AG04450 (cell line): Measurements from ENCODE around the gene C14orf132. TPM values are rescaled to one million over a fixed set of nuclear protein-coding genes. Genes with fewer than 3 reads are reported as not detected.
A peak's percentile ranks its signal among the peaks of the same experiment; 100 is the strongest.

ENCODE experiments used
- CTCF ChIA-PET: fragments of 300-600, 350-600 bp; formaldehyde crosslinking; extraction: SDS; loops from one replicate; lab custom pipeline; 2022; ENCODE audit warnings: antibody characterized with exemption, inconsistent platforms; lab: Charles Lee
- POLR2A ChIA-PET: fragments of 350-600 bp; formaldehyde crosslinking; extraction: SDS; loops from one replicate; lab custom pipeline; 2021; ENCODE audit warnings: antibody characterized with exemption, inconsistent platforms; lab: Yijun Ruan, JAX
- DNase-seq: peaks from one replicate; pipeline ENCODE4 v3.0.0-alpha.2; 2011; ENCODE audit warnings: low read depth, low spot score
- H3K27ac ChIP-seq: one replicate; pipeline ENCODE4 v1.5.1; 2012; ENCODE audit warnings: low read depth, low read length, control low read depth
- H3K27me3 ChIP-seq: one replicate; pipeline ENCODE4 v1.6.0; 2012; ENCODE audit warnings: low read length; ENCODE audit not compliant: control insufficient read depth, insufficient read depth
- H3K4me3 ChIP-seq: 2 replicates; pipeline ENCODE4 v1.5.1; 2011; ENCODE audit warnings: mild to moderate bottlenecking, low read depth, low read length, control low read depth
- H3K9me3 ChIP-seq: 2 replicates; pipeline ENCODE4 v1.5.1; 2012; ENCODE audit warnings: low read length; ENCODE audit not compliant: control insufficient read depth, insufficient read depth
- polyA plus RNA-seq: library from polyadenylated mRNA; depleted of rRNA; stranded (reverse); fragments of >200 nt; gene quantifications from 2 replicates; pipeline ENCODE4 v1.2.3, GENCODE V29; 2011
- TF ChIP-seq, protein P1 (sequence below): IDR thresholded peaks from 2 replicates; pipeline ENCODE4 v1.5.1; 2011; ENCODE audit warnings: low read depth, low read length, control low read depth, inconsistent platforms

C14orf132 gene
- polyA plus RNA-seq, 1 experiment = 42.0 TPM

DNA sequence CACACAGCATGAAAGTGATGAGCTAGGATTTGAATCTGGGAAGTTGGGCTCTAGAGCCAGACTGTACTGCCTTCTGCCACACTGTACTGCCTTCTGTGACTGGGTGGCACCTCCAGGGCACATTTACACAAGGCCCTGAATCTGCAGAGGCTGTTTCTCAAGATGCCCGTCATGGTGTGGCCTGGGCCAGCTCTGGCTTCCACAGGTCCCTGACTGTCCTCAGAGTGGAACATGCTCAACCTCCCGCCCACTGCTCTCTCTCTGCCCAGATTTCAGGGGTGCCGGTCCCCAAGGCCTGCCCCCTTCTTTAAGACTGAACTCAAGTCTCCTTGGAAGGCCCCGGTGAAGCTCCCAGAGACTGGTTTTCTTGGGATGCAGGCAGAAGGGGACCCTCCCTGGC is 50.2 kb downstream of the C14orf132 start:
- no peak overlapping the region for H3K4me3 ChIP-seq
- TF ChIP-seq, protein P1, sequence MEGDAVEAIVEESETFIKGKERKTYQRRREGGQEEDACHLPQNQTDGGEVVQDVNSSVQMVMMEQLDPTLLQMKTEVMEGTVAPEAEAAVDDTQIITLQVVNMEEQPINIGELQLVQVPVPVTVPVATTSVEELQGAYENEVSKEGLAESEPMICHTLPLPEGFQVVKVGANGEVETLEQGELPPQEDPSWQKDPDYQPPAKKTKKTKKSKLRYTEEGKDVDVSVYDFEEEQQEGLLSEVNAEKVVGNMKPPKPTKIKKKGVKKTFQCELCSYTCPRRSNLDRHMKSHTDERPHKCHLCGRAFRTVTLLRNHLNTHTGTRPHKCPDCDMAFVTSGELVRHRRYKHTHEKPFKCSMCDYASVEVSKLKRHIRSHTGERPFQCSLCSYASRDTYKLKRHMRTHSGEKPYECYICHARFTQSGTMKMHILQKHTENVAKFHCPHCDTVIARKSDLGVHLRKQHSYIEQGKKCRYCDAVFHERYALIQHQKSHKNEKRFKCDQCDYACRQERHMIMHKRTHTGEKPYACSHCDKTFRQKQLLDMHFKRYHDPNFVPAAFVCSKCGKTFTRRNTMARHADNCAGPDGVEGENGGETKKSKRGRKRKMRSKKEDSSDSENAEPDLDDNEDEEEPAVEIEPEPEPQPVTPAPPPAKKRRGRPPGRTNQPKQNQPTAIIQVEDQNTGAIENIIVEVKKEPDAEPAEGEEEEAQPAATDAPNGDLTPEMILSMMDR = no peak
- CTCF ChIA-PET = interaction anchor here (0.9 to 2.7 kb wide), 4 partner anchors 9 to 95 kb away, joined by 3 to 13 read pairs (median 4); no protein-coding TSS in a partner anchor
- H3K27me3 ChIP-seq = no peaks in the 10 kb centered on the region
- DNase-seq = no peak
- no peak overlapping the region for H3K27ac ChIP-seq
- H3K9me3 ChIP-seq = no peaks in the 10 kb centered on the region
- POLR2A ChIA-PET = no interaction called here

DNA sequence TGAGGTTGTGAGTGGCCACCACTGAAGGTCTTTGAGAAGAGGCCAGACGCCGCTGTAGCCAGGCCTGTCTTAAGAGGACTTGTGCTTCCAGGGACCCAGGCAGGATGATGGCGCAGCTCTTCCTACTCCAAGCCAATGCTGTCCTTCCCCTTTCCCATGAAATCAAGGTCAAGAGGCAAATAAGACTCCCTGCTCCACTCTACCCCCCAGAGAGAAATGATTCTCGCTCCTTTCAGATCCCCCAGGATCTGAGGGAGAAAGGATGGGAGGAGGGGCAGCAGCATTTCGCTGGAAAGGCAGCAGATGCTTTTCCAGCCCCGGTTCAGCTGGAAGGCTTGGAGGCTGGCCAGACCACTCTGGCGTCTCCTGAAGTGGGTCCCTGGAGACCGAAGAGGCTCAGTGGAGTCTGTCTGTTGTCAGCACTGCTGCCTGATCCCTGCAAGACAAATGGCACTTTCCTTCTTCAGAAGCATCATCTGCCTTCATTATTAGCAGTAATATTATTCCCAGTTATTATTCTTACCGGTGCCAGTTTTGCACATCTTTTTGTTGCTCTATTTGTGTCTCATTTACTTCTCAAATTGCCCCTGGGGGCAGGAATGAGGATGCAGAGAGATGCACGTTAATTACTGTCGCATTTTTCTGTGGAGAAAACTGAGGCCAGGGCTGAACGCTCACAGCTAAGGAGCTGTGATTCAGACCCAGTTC is 51.4 kb downstream of the C14orf132 start:
- DNase-seq = peak; percentile 26
- Histone ChIP-seq H3K9me3 (no peaks in the 10 kb centered on the region), H3K27me3 (no peaks in the 10 kb centered on the region), H3K4me3 (no peak overlapping the region), H3K27ac (peak overlapping the region; percentile 31)
- TF ChIP-seq, protein P1 = 0 out of 2 replicates have a peak, but pooled peaks have one; percentile 20
- POLR2A ChIA-PET = interaction anchor here (0.6 kb wide), 1 partner anchor 135 kb away, joined by 3 read pairs; no protein-coding TSS in a partner anchor
- CTCF ChIA-PET = interaction anchor here (0.9 to 2.7 kb wide), 5 partner anchors 8 to 92 kb away, joined by 3 to 13 read pairs (median 4); no protein-coding TSS in a partner anchor

DNA sequence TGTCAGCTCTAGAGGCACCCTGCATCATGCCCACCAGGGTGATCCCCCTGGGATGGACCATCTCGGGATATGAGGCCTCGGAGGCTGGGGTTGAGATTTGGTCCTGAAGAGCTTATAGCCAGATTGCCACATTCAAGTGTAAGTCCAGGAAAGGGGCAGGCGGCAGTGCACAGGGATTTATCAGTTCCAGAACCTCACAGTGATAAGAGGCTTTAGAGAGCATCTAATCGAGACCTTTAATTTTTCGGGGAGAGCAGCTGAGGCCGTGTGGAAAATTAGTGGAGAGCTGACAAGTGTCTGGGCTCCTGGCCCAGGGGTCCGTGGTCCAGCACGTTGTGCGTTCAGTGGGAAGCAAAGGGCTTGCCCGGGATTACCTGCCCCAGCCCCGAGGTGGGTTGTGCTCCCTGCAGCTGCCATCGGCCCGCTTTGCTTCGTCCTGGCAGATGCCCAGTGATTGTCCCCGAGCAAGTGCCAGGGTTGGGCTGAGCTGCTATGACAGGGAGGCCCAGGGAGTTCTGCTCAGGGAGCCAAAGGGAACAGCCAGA is 52.1 kb downstream of the C14orf132 start:
- no peak overlapping the region for H3K27ac ChIP-seq
- H3K9me3 ChIP-seq = no peaks in the 10 kb centered on the region
- ChIA-PET POLR2A (no interaction called here), CTCF (interaction anchor here (1.1 to 2.7 kb wide), 3 partner anchors 10 to 93 kb away, joined by 3 to 13 read pairs (median 4); no protein-coding TSS in a partner anchor)
- TF ChIP-seq, protein P1 = no peak
- no peak overlapping the region for H3K4me3 ChIP-seq
- H3K27me3 ChIP-seq = no peaks in the 10 kb centered on the region
- DNase-seq = no peak

DNA sequence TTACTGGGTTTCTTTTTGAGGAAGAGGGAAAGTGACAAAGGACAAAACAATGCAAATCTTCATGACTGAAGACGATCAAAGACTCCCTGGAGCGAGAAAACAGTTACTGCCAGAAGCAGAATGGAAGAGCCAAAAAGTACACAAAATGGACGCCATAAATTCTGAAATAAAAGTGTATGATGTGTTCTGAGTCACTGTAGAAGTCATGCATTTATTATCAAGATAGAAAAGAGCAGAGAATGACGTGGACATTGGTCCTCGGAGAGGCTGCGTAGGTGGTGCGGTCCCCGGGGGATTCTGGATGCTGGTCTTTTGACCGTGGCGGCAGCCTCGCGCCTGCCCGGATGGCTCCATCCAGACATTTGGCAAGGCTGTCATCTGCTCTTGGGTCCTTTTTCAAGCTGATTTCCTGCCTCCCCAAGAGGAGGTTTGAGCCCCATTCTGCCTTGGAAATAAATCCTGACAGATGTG is 52.8 kb downstream of the C14orf132 start:
- Histone ChIP-seq H3K4me3 (no peak overlapping the region), H3K27ac (no peak overlapping the region)
- POLR2A ChIA-PET = no interaction called here

More for the DNA sequence above, 52.8 kb downstream of the C14orf132 start:
- CTCF ChIA-PET = interaction anchor here (1.1 to 2.7 kb wide), 4 partner anchors 9 to 94 kb away, joined by 3 to 13 read pairs (median 7); no protein-coding TSS in a partner anchor
- TF ChIP-seq, protein P1 = no peak
- Histone ChIP-seq H3K9me3 (no peaks in the 10 kb centered on the region), H3K27me3 (no peaks in the 10 kb centered on the region)
- no peak for DNase-seq
